Measurements from ENCODE around the gene ACACB.

Gene ACACB

DNA sequence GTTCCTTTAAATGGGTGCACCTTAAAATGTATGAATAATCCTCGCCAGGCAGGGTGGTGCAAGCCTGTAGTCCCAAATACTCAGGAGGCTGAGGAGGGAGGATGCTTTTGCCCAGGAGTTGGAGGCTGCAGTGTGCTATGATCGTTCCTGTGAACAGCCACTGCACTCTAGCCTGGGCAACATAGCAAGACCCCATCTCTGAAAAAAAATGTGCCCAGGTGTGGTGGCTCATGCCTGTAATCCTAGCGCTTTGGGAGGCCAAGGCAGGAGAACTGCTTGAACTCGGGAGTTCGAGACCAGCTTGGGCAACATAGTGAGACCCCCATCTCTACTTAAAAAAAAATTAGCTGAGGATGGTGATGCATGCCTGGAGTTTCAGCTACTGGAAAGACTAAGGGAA is 39.6 kb downstream of the ACACB start:
- no peak for DNase-seq
- Histone ChIP-seq H3K79me2 (ENCODE audit: insufficient read depth, low read length) (no peaks in the 10 kb centered on the region), H3K27ac (ENCODE audit: low read length) (no peak overlapping the region), H3K4me3 (ENCODE audit: low read depth in 1 of 2, low read length in 2 of 2) (no peak overlapping the region), H3K27me3 (ENCODE audit: insufficient read depth, low read length, poor library complexity) (peaks cover 16% of the 10 kb centered on the region), H3K4me2 (ENCODE audit: insufficient read depth, low read length) (no peak overlapping the region), H3K4me1 (ENCODE audit: insufficient read depth, low read length) (no peaks in the 10 kb centered on the region), H4K20me1 (ENCODE audit: insufficient read depth, low read length) (no peaks in the 10 kb centered on the region), H3K36me3 (ENCODE audit: insufficient read depth, low read length) (no peaks in the 10 kb centered on the region), H3K9me3 (ENCODE audit: insufficient read depth, low read length, severe bottlenecking) (no peaks in the 10 kb centered on the region), H2AFZ (ENCODE audit: low read depth, low read length) (no peak overlapping the region), H3K9ac (ENCODE audit: low read depth, low read length) (no peak overlapping the region)
- TF ChIP-seq EZH2 (IDR thresholded peaks at IDR 0.05; ENCODE audit: borderline replicate concordance, low read depth, low read length, severe bottlenecking), result no peak
- TF ChIP-seq, protein P1, sequence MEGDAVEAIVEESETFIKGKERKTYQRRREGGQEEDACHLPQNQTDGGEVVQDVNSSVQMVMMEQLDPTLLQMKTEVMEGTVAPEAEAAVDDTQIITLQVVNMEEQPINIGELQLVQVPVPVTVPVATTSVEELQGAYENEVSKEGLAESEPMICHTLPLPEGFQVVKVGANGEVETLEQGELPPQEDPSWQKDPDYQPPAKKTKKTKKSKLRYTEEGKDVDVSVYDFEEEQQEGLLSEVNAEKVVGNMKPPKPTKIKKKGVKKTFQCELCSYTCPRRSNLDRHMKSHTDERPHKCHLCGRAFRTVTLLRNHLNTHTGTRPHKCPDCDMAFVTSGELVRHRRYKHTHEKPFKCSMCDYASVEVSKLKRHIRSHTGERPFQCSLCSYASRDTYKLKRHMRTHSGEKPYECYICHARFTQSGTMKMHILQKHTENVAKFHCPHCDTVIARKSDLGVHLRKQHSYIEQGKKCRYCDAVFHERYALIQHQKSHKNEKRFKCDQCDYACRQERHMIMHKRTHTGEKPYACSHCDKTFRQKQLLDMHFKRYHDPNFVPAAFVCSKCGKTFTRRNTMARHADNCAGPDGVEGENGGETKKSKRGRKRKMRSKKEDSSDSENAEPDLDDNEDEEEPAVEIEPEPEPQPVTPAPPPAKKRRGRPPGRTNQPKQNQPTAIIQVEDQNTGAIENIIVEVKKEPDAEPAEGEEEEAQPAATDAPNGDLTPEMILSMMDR (IDR thresholded peaks at IDR 0.05; ENCODE audit: borderline replicate concordance, extremely low read depth, low read length, poor library complexity, severe bottlenecking), result no peak
- no peak for ATAC-seq (ENCODE audit: insufficient read depth, low read depth)

- H3K4me3 ChIP-seq (ENCODE audit: low read depth in 1 of 2, low read length in 2 of 2), result no peak overlapping the region
- DNase-seq (no peak), ATAC-seq (ENCODE audit: insufficient read depth, low read depth) (no peak)
- no peak overlapping the region for H3K4me2 ChIP-seq (ENCODE audit: insufficient read depth, low read length)
- no peak overlapping the region for H3K9ac ChIP-seq (ENCODE audit: low read depth, low read length)
- H3K36me3 ChIP-seq (ENCODE audit: insufficient read depth, low read length), result no peaks in the 10 kb centered on the region
- H3K27me3 ChIP-seq (ENCODE audit: insufficient read depth, low read length, poor library complexity), result peaks cover 16% of the 10 kb centered on the region
- TF ChIP-seq EZH2 (IDR thresholded peaks at IDR 0.05; ENCODE audit: borderline replicate concordance, low read depth, low read length, severe bottlenecking), result no peak
- TF ChIP-seq, protein P1 (IDR thresholded peaks at IDR 0.05; ENCODE audit: borderline replicate concordance, extremely low read depth, low read length, poor library complexity, severe bottlenecking), result no peak
- H2AFZ ChIP-seq (ENCODE audit: low read depth, low read length), result no peak overlapping the region
- no peaks in the 10 kb centered on the region for H4K20me1 ChIP-seq (ENCODE audit: insufficient read depth, low read length)
- no peaks in the 10 kb centered on the region for H3K9me3 ChIP-seq (ENCODE audit: insufficient read depth, low read length, severe bottlenecking)
- no peaks in the 10 kb centered on the region for H3K4me1 ChIP-seq (ENCODE audit: insufficient read depth, low read length)
- H3K79me2 ChIP-seq (ENCODE audit: insufficient read depth, low read length), result no peaks in the 10 kb centered on the region
- H3K27ac ChIP-seq (ENCODE audit: low read length), result no peak overlapping the region
These were observed 40.2 kb downstream of the ACACB start for GRCh38 chr12:109156586-109156985.

GRCh38 chr12:109157986-109158385 is 41.6 kb downstream of the ACACB start:
- Histone ChIP-seq H3K79me2 (ENCODE audit: insufficient read depth, low read length) (no peaks in the 10 kb centered on the region), H3K9me3 (ENCODE audit: insufficient read depth, low read length, severe bottlenecking) (no peaks in the 10 kb centered on the region), H3K4me2 (ENCODE audit: insufficient read depth, low read length) (no peak overlapping the region), H4K20me1 (ENCODE audit: insufficient read depth, low read length) (no peaks in the 10 kb centered on the region), H3K27ac (ENCODE audit: low read length) (no peak overlapping the region), H3K4me1 (ENCODE audit: insufficient read depth, low read length) (no peaks in the 10 kb centered on the region), H3K9ac (ENCODE audit: low read depth, low read length) (no peak overlapping the region), H2AFZ (ENCODE audit: low read depth, low read length) (no peak overlapping the region), H3K4me3 (ENCODE audit: low read depth in 1 of 2, low read length in 2 of 2) (no peak overlapping the region), H3K36me3 (ENCODE audit: insufficient read depth, low read length) (no peaks in the 10 kb centered on the region), H3K27me3 (ENCODE audit: insufficient read depth, low read length, poor library complexity) (peaks cover 16% of the 10 kb centered on the region)
- no peak for DNase-seq
- no peak for ATAC-seq (ENCODE audit: insufficient read depth, low read depth)
- TF ChIP-seq, protein P1 (IDR thresholded peaks at IDR 0.05; ENCODE audit: borderline replicate concordance, extremely low read depth, low read length, poor library complexity, severe bottlenecking), result no peak
- no peak for TF ChIP-seq EZH2 (IDR thresholded peaks at IDR 0.05; ENCODE audit: borderline replicate concordance, low read depth, low read length, severe bottlenecking)

DNA sequence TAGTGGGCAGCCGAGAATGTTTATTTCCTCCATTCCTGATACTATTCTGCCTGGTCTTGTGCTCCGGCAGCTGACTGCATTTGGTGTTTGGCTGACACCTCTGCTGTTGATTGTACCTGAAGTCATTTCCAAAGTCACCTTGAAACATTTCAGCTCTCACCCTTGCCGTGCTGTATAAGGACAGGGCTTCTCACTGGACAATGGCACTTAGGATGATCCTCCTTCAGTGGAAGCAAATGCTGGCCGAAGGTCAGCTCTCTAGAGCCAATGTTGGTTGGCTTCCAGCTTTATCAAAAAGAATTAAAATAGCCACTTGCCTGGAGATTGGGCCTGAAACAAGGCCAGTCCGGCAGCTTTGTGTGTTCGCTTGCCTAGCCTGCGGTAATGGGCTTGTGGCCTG is 44.0 kb downstream of the ACACB start:
- no peaks in the 10 kb centered on the region for H3K36me3 ChIP-seq (ENCODE audit: insufficient read depth, low read length)
- TF ChIP-seq, protein P1 (IDR thresholded peaks at IDR 0.05; ENCODE audit: borderline replicate concordance, extremely low read depth, low read length, poor library complexity, severe bottlenecking), result no peak
- TF ChIP-seq EZH2 (IDR thresholded peaks at IDR 0.05; ENCODE audit: borderline replicate concordance, low read depth, low read length, severe bottlenecking), result no peak
- peaks cover 7% of the 10 kb centered on the region for H3K27me3 ChIP-seq (ENCODE audit: insufficient read depth, low read length, poor library complexity)
- ATAC-seq (ENCODE audit: insufficient read depth, low read depth), result no peak
- no peak overlapping the region for H3K27ac ChIP-seq (ENCODE audit: low read length)
- no peak overlapping the region for H3K4me3 ChIP-seq (ENCODE audit: low read depth in 1 of 2, low read length in 2 of 2)
- DNase-seq, result no peak
- no peak overlapping the region for H3K9ac ChIP-seq (ENCODE audit: low read depth, low read length)
- no peak overlapping the region for H2AFZ ChIP-seq (ENCODE audit: low read depth, low read length)
- no peaks in the 10 kb centered on the region for H4K20me1 ChIP-seq (ENCODE audit: insufficient read depth, low read length)
- H3K4me2 ChIP-seq (ENCODE audit: insufficient read depth, low read length), result no peak overlapping the region
- no peaks in the 10 kb centered on the region for H3K4me1 ChIP-seq (ENCODE audit: insufficient read depth, low read length)
- H3K9me3 ChIP-seq (ENCODE audit: insufficient read depth, low read length, severe bottlenecking), result no peaks in the 10 kb centered on the region
- no peaks in the 10 kb centered on the region for H3K79me2 ChIP-seq (ENCODE audit: insufficient read depth, low read length)

Data from DND-41 (cell line).